Iris pigment epithelial cell (primary cell): ENCODE results near the gene ZC3H12A.
"Not testable (repeated sequence)": the region's sequence is repeated elsewhere in the genome, so short reads cannot be mapped to it uniquely, and the experiment has no call there.

Source experiments
- DNase-seq: peaks from one replicate; pipeline ENCODE4 v3.0.0-alpha.2; 2011; ENCODE audit warnings: low read depth

The ZC3H12A gene

DNA sequence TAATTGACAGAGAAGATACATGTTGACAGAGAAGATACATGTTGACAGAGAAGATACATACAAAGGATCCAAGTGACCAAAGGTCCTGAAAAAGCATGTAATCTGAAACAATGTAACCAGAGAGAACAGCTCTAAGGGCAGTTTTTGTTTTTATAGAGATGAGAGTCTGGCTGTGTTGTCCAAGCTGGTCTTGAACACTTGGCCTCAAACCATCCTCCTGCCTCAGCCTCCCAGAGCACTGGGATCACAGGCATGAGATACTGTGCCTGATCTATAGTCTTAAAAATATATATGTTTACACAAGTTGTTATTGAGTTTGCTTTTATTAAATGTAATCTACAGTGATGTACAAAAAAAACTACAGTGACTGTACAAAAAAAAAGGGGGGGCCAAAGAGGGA is 27.7 kb downstream of the ZC3H12A start:
- no peak for DNase-seq

DNA sequence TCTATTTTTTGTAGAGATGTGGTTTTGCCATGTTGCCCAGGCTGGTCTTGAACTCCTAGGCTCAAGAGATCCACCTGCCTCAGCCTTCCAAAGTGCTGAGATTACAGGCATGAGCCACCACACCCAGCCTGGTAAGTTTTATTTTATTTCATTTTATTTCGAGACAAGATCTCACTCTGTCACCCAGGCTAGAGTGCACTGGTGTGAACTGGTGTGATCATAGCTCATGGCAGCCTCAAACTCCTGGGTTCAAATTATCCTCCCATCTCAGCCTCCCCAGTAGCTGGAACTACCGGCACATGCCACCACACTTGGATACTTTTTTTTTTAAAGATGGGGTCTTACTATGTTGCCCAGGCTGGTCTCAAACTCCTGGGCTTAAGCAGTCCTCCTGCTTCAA is 28.4 kb downstream of the ZC3H12A start:
- DNase-seq: not testable (repeated sequence)

DNA sequence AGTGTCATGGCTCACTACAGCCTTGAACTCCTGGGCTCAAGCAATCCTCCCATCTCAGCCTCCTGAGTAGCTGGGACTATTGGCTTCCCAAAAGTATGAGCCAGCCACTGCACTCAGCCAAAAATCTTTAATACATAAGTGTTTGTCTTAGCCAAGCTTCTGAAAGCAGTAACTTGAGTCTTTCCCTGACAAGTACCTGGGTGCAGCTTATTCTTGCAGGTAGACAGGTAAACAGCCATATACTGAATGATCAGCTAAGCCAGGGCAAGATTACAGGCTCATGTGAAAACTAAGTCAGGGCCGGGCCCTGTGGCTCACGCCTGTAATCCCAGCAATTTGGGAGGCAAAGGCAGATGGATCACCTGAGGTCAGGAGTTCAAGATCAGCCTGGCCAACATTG is 32.4 kb downstream of the ZC3H12A start:
- no peak for DNase-seq

DNA sequence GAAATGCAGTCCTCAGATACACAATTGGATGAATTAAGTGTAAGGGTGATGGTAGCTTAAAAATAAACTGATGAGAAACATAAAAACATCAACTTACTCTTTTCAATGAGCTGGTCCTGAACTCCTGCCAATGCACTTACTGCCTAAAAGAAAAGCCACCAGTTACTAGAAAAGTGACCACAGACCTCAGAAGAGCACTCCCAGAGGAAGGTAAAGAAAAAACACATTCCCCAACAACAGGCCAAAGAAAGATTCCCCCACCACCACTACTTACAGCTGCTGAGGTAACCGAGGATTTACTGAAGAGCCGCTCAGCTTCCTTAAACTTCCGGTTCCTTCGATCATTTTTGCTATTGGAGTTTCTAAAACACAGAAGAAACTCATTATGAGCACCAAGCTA is 34.8 kb downstream of the ZC3H12A start:
- peak; percentile 42 for DNase-seq

DNA sequence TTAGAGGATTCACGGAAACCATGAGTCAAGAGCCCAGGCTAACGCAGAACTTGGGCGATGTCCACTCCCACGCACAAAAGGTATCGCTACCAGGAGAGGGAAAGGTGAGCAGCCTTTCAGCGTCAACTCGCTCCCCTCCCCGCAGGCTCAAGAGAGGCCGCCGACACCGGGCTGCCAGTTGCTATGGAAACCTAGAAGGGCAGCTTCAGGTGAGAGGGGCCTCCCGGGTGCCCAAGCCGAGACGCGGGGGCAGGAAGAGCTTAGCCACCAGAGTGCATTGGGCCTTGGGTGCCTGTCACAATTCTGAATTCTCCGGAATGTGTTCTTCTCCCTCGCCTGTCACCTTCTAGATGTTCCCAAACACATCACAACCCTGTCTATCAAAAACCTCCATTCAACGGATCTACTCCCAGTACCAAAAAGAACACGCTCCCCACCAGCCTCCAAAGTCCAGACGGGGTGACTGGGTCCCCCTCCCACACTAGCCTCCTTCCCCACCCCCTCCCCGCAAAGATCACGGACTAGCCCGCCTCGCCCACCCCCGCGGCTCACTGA is 39.5 kb downstream of the ZC3H12A start:
- peak; percentile 21 for DNase-seq

DNA sequence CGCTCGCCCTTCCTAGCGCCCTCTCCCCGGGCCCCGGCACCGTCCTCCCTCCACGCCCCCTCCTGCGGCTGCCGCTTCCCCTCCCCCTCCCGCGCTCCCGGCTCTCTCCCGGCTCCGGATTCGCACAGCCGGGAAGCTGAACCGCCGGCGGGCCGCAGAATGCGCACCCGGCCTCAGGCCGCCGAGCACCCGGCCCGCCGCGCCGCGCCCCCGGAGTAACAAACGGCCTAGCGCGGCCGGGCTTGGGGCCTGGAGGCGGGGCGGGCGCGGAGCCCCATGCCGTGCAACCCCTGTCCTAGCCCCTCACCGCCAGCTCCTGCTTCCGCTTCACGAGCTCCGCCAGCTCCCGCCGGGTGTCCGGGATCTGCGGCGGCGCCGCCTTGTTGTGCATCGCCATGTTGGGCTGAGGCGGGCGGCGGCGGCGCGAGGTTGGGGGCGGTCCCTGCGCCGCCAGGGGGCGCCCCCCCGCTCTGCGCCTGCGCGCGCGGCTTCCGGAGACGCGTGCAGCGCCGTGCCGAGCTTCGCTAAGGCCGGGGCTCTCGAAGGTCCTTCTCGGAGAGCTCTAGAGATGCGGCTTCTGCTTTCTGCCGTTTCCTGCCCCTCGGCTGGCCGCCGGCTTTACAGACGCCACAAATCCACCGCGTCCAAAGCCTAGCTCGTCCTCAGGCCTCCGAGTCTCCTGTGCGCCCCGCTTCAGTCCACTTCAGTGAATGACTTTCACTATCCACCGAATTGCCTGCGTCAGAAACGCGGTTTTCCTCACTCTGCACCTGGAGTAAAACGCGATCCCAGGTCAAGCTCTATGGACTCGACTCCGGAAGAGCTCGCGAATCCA is 40.2 kb downstream of the ZC3H12A start, which contains the start of gene MEAF6:
Gene MEAF6, minus strand, starts transcription at position 417 of the 835 bp plus-strand sequence. Its CDS starts 20 bp downstream, at position 397.
- DNase-seq: peak; percentile 77

DNA sequence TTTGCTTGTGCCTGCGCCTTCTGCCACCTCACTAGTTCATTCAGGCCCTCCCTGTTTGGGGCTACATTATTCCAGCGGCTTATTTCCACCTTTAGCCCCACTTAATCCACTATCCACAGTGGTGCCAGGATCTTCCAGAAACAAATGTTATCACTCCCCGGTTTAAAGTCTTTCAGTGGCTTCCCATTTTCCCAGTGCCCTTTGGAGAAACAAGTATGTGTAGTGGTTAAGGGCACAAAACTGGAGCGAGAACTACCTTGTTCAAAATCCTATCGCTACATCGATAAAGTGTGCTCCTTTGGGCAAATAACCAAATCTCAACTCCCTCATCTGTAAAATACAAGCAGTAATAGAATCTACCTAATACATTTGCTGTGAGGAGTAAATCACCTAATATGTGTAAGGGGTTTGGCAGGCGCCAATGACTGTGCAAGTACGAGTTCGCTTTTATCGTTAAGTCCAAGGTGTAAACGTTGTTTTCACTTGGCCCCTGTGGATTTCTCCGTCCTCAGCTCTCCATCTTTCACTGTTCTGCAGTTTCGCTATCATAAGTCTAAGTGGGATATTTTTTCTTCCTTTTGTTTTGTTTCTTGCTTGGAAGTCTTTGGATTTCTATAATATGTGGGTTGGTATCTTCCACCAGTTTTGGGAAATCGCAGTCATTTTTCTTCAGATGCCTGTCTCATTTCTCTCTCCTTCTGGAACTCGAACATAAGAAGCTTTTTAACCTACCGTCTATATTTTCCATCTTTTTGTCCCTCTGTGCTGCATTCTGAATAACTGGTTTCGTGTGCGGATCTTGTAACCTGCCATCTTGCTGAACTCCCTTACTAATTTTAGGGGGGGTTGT is 41.0 kb downstream of the ZC3H12A start:
- DNase-seq: no peak

DNA sequence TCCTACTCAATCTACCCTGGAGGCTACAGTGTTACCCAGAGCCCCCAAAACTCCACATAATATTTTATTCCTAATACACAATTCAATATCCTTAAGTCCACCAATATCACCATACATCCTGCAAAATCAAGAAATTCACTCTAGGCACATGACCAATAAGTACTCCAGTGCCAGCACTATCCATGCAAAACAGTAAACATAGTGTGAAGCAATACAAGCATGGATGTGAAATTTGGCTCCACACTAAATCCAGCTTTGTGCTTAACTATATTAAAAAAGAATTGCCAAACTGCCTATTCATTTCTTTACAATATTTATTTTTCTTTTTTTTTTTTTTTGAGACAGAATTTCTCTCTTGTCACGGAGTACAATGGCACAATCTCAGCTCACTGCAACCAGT is 43.2 kb downstream of the ZC3H12A start:
- DNase-seq: no peak

DNA sequence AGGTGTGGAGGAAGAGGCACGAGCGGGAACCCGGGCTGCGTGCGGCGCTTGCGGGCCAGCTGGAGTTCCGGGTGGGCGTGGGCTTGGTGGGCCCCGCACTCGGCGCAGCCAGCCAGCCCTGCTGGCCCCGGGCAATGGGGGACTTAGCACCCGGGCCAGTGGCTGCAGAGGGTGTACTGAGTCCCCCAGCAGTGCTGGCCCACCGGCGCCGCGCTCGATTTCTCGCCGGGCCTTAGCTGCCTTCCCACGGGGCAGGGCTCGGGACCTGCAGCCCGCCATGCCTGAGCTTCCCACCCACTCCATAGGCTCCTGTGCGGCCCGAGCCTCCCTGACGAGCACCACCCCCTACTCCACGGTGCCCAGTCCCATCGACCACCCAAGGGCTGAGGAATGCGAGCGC is 43.9 kb downstream of the ZC3H12A start:
- not testable (repeated sequence) for DNase-seq

DNA sequence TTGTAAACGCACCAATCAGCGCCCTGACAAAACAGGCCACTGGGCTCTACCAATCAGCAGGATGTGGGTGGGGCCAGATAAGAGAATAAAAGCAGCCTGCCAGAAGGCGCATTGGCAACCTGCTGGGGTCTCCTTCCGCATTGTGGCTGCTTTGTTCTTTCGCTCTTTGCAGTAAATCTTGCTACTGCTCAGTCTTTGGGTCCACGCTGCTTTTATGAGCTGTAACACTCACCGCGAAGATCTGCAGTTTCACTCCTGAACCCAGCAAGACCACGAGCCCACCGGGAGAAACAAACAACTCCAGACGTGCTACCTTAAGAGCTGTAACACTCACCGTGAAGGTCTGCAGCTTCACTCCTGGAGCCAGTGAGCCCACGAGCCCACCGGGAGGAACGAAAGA is 44.5 kb downstream of the ZC3H12A start:
- not testable (repeated sequence) for DNase-seq

DNA sequence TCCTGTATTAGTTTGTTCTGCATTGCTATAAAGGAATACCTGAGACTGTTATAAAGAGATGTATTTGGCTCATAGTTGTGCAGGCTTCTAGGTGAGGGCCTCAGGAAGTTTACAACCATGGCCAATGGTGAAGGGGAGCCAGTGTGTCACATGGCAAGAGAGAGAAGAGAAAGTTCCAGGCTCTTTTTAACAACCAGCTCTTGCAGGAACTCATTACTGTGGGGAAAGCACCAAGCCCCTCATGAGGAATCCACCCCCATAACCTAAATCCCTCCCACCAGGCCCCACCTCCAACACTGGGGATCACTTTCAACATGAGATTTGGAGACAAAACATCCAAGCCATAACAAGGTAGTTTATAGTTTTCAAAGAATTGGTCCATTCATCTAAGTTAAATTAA is 45.2 kb downstream of the ZC3H12A start:
- DNase-seq: no peak

DNA sequence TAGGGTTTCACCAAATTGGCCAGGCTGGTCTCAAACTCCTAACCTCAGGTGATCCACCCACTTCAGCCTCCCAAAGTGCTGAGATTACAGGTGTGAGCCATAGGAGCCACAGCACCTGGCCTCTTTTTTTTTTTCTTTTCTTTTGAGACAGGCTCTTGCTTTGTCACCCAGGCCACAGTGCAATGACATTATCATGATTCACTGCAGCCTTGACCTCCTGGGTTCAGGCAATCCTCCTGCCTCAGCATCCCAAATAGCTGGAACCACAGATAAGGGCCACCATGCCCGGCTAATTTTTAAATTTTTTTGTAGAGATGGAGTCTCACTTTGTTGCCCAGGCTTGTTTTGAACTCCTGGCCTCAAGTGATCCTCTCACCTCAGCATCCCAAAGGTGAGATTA is 55.5 kb downstream of the ZC3H12A start:
- DNase-seq: not testable (repeated sequence)

DNA sequence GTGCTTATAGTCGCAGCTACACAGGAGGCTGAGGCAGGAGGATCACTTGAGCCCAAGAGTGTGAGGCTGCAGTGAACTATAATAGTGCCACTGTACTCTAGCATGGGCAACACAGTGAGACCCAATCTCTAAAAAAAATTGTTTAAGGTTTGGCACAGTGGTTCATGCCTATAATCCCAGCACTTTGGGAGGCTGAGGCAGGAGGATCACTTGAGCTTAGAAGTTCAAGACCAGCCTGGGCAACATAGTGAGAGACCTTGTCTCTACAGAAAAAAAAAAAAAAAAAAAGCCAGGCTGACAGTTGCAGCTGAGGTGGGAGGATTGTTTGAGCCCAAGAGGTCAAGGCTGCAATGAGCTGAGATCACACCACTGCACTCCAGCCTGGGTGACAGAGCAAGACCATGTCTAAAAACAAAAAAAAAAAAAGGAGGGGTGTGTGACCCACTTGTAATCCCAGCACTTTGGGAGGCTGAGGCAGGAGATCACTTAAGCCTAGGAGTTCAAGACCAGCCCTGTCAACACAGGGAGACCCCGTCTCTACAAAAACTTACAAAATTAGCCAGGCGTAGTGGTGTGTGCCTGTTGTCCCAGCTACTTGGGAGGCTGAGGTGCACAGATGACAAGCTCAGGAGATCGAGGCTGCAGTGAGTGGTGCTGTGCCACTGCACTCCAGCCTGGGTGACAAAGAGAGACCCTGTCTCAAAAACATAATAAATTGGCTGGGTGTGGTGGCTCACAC is 58.2 kb downstream of the ZC3H12A start:
- not testable (repeated sequence) for DNase-seq

DNA sequence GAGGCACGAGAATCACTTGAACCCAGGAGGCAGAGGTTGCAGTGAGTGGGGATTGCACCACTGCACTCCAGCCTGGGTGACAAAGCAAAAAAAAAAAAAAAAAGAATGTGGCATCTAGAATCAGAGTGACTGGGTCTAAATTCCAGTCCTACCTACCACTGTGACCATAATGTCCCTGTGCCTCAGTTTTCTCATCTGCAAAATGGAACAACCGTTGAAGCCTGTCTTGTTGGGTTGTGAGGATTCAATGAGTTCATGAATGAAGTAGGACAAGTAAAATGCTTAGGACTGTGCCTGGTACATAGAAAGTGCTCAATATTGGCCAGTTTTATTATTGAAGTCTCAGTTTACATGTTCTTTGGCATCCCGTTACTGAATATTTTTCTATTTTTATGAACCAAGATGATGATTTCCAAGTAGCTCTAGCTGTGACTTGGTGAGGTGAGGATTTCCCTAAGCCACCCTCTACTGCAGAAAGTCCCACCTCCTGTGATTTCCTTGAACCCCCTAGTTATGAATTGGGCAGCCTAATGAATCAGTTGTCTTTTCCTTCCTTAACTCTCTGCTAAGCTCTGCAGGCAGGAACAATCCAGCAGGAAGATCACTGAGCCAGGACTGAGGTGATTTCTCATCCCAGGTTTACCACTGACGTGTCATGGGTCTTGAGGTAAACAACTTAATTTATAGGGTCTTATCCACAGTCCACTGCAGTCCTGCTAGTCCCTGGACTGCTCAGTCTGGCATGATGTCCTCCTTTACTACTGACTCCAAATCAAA is 59.1 kb downstream of the ZC3H12A start:
- DNase-seq: no peak
